ENCODE data around the gene ACAA1.

ACAA1 gene

GRCh38 chr3:38110314-38111050 is 26.4 kb downstream of the ACAA1 start:
- in situ Hi-C loops (cut with MboI; ENCODE audit: low pct_unique_long_range_greater_than_20kb, low sequenced_read_pairs, unreplicated experiment) = no loop called here
- TF ChIP-seq, protein P1, sequence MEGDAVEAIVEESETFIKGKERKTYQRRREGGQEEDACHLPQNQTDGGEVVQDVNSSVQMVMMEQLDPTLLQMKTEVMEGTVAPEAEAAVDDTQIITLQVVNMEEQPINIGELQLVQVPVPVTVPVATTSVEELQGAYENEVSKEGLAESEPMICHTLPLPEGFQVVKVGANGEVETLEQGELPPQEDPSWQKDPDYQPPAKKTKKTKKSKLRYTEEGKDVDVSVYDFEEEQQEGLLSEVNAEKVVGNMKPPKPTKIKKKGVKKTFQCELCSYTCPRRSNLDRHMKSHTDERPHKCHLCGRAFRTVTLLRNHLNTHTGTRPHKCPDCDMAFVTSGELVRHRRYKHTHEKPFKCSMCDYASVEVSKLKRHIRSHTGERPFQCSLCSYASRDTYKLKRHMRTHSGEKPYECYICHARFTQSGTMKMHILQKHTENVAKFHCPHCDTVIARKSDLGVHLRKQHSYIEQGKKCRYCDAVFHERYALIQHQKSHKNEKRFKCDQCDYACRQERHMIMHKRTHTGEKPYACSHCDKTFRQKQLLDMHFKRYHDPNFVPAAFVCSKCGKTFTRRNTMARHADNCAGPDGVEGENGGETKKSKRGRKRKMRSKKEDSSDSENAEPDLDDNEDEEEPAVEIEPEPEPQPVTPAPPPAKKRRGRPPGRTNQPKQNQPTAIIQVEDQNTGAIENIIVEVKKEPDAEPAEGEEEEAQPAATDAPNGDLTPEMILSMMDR (IDR thresholded peaks at IDR 0.05; ENCODE audit: extremely low read depth, insufficient read depth, missing control alignments) = no peak
- no peak for DNase-seq (ENCODE audit: low spot score)

- in situ Hi-C loops (cut with MboI; ENCODE audit: low pct_unique_long_range_greater_than_20kb, low sequenced_read_pairs, unreplicated experiment) = no loop called here
- TF ChIP-seq, protein P1 (IDR thresholded peaks at IDR 0.05; ENCODE audit: extremely low read depth, insufficient read depth, missing control alignments) = no peak
- DNase-seq (ENCODE audit: low spot score) = no peak
These were observed 27.2 kb downstream of the ACAA1 start for GRCh38 chr3:38109580-38110313.

DNA sequence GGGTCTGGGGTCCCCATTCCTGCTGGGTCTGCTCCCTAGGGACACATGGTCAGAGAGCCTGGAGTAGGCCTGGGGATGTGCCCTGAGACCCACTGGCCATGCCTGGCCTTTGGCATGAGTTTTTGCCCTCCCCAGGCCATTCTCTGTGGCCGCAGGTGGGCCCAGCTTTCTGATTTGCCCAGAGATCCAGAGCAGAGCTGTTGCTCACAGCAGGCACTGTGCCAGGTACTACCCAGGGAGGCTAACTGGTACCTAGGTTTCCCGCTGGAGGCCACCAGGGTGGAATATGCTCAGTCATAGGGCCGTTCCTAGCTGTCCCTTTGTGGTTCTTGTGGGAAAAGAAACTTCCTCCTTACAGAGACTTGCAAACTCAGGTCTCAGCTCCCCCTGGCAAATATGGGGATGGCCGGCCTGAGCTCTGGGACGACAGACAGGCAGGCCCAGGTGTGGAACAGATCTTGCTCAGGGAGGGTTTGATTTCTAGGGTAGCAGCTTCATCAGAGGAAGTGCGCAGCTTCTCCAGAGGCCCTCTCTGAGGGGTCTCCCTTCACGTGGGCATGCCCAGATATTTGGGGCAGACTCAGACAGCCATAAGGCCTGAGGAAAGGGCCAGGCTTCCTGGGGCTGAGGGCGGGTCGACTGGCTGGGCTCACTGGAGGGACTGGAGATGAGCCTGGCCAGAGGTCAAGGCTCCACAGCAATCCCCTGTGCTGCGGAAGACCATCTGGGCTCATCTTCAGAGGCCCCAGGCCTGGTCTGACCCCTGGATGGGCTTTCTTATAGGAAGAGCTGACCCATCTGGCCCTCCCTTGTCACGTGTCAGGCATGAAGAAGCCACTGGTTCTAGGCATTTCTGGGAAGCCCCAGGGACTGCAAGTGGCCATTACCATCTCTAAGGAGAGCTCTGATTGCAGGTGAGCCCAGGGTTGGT is 28.0 kb downstream of the ACAA1 start:
- DNase-seq (ENCODE audit: low spot score) = no peak

DNA sequence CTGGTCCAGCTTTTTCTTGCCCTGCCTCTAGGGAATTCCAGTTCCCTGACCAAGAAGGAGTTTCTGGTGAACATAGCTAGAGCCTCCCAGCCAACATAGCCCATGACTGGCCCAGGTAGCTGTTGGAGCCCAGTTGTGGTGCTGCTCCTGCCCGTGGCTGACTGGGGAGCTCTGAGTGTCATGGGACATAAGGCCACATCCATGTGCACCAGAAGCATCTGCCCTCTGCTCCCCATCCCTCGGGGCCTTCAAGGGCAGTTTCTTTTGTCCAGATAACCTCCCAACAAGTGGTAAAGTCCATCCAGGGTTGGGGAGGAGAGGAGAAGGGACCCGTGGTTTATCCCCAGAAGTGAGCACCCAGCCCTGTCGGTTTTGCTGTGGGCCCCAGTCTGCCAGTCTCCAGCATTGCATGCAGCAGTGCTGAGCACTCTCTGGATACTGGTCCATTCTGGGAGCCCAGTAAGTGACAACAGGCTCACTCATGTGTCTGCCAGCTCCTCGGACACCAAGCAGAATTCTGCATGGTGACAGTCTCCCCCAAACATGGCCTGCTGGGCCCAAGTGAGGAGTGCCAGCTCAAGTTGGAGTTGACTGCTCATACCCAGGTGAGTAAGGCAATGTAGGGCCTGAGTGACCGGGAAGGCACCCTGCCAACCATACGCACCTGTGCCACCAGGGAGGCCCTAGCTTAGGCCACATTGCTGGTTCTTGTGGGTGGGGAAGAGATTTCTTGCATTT is 28.8 kb downstream of the ACAA1 start:
- in situ Hi-C loops (cut with MboI; ENCODE audit: low pct_unique_long_range_greater_than_20kb, low sequenced_read_pairs, unreplicated experiment) = no loop called here
- no peak for DNase-seq (ENCODE audit: low spot score)
- TF ChIP-seq, protein P1 (IDR thresholded peaks at IDR 0.05; ENCODE audit: extremely low read depth, insufficient read depth, missing control alignments) = no peak

More for the DNA sequence above, 28.0 kb downstream of the ACAA1 start:
- TF ChIP-seq, protein P1 (IDR thresholded peaks at IDR 0.05; ENCODE audit: extremely low read depth, insufficient read depth, missing control alignments) = no peak
- in situ Hi-C loops (cut with MboI; ENCODE audit: low pct_unique_long_range_greater_than_20kb, low sequenced_read_pairs, unreplicated experiment) = no loop called here

- TF ChIP-seq, protein P1 (IDR thresholded peaks at IDR 0.05; ENCODE audit: extremely low read depth, insufficient read depth, missing control alignments) = no peak
- in situ Hi-C loops (cut with MboI; ENCODE audit: low pct_unique_long_range_greater_than_20kb, low sequenced_read_pairs, unreplicated experiment) = no loop called here
- DNase-seq (ENCODE audit: low spot score) = no peak
These were observed 31.4 kb downstream of the ACAA1 start for GRCh38 chr3:38105525-38105924.

DNA sequence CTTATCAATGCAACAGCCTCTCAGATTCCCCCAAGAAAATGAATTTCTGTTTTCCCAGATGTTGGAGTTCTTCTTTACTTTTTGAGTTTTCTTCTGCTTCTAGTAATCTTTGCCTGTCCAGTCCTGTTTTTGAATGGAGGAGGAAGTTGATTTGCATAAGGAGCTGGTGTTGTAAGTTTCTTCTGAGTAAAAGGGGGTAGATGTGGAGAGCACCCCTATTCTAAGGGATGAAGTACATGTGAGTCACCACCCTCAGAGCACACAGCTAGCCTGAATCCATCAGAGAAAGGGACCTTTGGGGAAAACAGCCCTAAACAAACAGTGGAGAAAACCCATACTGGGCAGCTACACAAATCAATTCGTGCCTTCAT is 34.5 kb downstream of the ACAA1 start:
- in situ Hi-C loops (cut with MboI; ENCODE audit: low pct_unique_long_range_greater_than_20kb, low sequenced_read_pairs, unreplicated experiment) = no loop called here
- DNase-seq (ENCODE audit: low spot score) = no peak
- TF ChIP-seq, protein P1 (IDR thresholded peaks at IDR 0.05; ENCODE audit: extremely low read depth, insufficient read depth, missing control alignments) = no peak

Measured in GM13977 (cell line).